HUES6 (cell line): Measurements from ENCODE around the gene SLC1A6.
"Not testable (repeated sequence)": the region's sequence is repeated elsewhere in the genome, so short reads cannot be mapped to it uniquely, and the experiment has no call there.

Experiments used
- H3K27ac ChIP-seq: 2 replicates; pipeline ENCODE4 v1.7.0; 2013; ENCODE audit warnings: low read depth, mild to moderate bottlenecking, low read length, inconsistent platforms
- H3K27me3 ChIP-seq: 2 replicates; pipeline ENCODE4 v1.6.1; 2013; ENCODE audit warnings: low read length; ENCODE audit not compliant: control insufficient read depth, insufficient read depth
- H3K36me3 ChIP-seq: 2 replicates; pipeline ENCODE4 v1.6.1; 2013; ENCODE audit warnings: low read length; ENCODE audit not compliant: control insufficient read depth, insufficient read depth
- H3K4me1 ChIP-seq: 2 replicates; pipeline ENCODE4 v1.6.1; 2013; ENCODE audit warnings: low read length; ENCODE audit not compliant: control insufficient read depth, insufficient read depth
- H3K4me3 ChIP-seq: 2 replicates; pipeline ENCODE4 v1.5.1; 2013; ENCODE audit warnings: low read depth, low read length
- H3K9ac ChIP-seq: one replicate; pipeline ENCODE4 v1.6.1; 2013; ENCODE audit warnings: mild to moderate bottlenecking, low read length
- H3K9me3 ChIP-seq: 2 replicates; pipeline ENCODE4 v1.6.1; 2013; ENCODE audit warnings: low read depth, low read length; ENCODE audit not compliant: control insufficient read depth, insufficient read depth

Gene SLC1A6

DNA sequence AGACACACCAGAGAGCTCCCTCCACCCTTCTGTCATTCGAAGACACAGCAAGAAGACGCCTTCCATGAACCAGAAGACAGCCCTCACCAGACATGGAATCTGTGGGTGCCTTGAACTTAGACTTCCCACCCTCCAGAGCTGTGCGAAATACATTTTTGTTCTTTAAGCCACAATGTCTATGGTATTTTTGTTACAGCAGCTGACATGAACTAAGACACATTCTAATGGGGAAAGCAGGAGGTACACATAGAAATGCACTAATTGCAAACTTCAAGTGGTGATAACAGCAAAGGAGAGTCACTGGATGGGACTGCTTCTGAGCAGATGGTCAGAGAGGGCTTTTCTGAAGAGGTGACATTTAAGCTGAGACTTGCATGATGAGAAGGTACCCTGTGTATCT, 22.2 kb downstream of the SLC1A6 start:
- no peak overlapping the region for H3K9ac ChIP-seq
- no peak overlapping the region for H3K4me3 ChIP-seq
- peaks cover 28% of the 10 kb centered on the region; the same call in 1 of the 2 replicates for H3K9me3 ChIP-seq
- peaks cover 8% of the 10 kb centered on the region; the same call in 1 of the 2 replicates for H3K36me3 ChIP-seq
- no peaks in the 10 kb centered on the region for H3K4me1 ChIP-seq
- no peak overlapping the region for H3K27ac ChIP-seq
- H3K27me3 ChIP-seq: peaks cover 3% of the 10 kb centered on the region; the same call in 1 of the 2 replicates

DNA sequence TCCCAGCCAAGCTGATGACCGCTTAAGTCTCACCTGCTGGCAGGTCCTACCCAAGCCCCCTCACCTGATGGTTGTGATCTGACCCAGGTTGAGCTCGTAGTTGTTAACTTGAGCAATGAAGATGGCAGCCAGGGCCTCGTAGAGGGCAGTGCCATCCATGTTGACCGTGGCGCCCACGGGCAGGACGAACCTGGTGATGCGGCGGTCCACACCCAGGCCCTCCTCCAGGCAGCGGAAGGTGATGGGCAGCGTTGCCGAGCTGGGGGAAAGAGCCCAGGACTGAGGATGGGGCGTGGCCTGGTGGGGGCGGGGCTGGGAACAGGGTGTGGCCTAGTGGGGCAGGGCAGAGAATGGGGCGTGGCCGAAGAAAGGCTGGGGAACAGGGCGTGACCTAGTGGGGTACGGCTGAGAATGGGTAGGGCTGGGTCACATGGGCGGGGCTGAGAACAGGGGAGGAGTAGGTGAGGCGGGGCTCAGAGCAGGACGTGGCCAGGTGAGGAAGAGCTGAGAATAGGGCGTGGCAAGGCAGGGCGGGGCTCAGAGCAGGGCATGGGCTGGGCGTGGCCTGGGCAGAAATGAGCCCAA, 25.5 kb downstream of the SLC1A6 start:
- H3K9me3 ChIP-seq: peaks cover 10% of the 10 kb centered on the region; the same call in 1 of the 2 replicates
- no peaks in the 10 kb centered on the region for H3K36me3 ChIP-seq
- H3K27me3 ChIP-seq: peaks cover 3% of the 10 kb centered on the region; the same call in 1 of the 2 replicates
- H3K9ac ChIP-seq: no peak overlapping the region
- peak overlapping the region; percentile 31; the same call in 1 of the 2 replicates for H3K4me3 ChIP-seq
- no peak overlapping the region for H3K27ac ChIP-seq
- H3K4me1 ChIP-seq: no peaks in the 10 kb centered on the region

DNA sequence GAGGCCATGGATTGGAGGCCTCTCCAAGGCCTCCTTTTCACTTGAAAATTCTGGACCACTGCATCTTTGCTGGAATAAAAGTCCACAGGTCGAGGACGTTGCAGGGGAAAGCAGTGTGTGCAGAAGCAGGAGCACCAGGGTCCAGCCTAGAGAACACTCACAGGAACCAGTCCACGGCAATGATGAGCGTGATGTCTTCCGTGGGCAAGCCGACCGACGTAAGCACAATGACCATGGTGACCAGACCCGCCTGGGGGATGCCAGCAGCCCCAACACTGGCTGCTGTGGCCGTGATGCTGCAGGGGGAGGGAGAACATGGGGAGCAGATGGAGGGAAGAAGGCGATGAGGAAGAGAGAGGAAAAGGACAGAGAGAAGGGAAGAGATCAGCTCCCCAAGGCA, 26.9 kb downstream of the SLC1A6 start:
- Histone ChIP-seq H3K36me3 (no peaks in the 10 kb centered on the region), H3K9me3 (peaks cover 6% of the 10 kb centered on the region; the same call in 1 of the 2 replicates), H3K27me3 (peaks cover 3% of the 10 kb centered on the region; the same call in 1 of the 2 replicates), H3K27ac (no peak overlapping the region), H3K4me3 (no peak overlapping the region), H3K4me1 (no peaks in the 10 kb centered on the region), H3K9ac (no peak overlapping the region)

- peaks cover 3% of the 10 kb centered on the region; the same call in 1 of the 2 replicates for H3K27me3 ChIP-seq
- H3K36me3 ChIP-seq: no peaks in the 10 kb centered on the region
Measured at GRCh38 chr19:14950421-14950820, 29.2 kb downstream of the SLC1A6 start.

GRCh38 chr19:14949876-14950275, 29.8 kb downstream of the SLC1A6 start:
- H3K27me3 ChIP-seq: peaks cover 3% of the 10 kb centered on the region; the same call in 1 of the 2 replicates
- no peak overlapping the region for H3K27ac ChIP-seq
- H3K9ac ChIP-seq: no peak overlapping the region
- H3K4me3 ChIP-seq: no peak overlapping the region
- no peaks in the 10 kb centered on the region for H3K9me3 ChIP-seq
- no peaks in the 10 kb centered on the region for H3K36me3 ChIP-seq
- no peaks in the 10 kb centered on the region for H3K4me1 ChIP-seq

More at GRCh38 chr19:14950421-14950820, 29.2 kb downstream of the SLC1A6 start:
- Histone ChIP-seq H3K9me3 (no peaks in the 10 kb centered on the region), H3K9ac (no peak overlapping the region), H3K4me1 (no peaks in the 10 kb centered on the region), H3K27ac (no peak overlapping the region), H3K4me3 (no peak overlapping the region)

DNA sequence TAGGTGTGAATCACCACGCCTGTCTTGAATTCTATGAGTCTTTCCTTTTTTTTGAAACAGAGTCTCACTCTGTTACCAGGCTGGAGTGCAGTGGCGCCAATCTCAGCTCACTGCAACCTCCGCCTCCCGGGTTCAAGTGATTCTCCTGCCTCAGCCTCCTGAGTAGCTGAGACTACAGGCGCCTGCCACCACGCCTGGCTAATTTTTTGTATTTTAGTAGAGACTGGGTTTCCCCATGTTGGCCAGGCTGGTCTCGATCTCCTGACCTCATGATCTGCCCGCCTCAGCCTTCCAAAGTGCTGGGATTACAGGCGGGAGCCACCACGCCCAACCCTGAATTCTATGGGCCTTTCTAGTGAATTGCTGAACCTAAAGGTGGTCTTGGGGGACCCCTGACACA, 30.3 kb downstream of the SLC1A6 start:
- H3K36me3 ChIP-seq, H3K4me3 ChIP-seq, H3K9ac ChIP-seq, H3K27me3 ChIP-seq, H3K9me3 ChIP-seq, H3K27ac ChIP-seq, H3K4me1 ChIP-seq: not testable (repeated sequence)

GRCh38 chr19:14944456-14944855, 35.2 kb downstream of the SLC1A6 start:
- Histone ChIP-seq H3K27me3 (no peaks in the 10 kb centered on the region), H3K9me3 (peaks cover 7% of the 10 kb centered on the region), H3K36me3 (no peaks in the 10 kb centered on the region), H3K4me3 (no peak overlapping the region), H3K4me1 (no peaks in the 10 kb centered on the region), H3K9ac (no peak overlapping the region), H3K27ac (no peak overlapping the region)

DNA sequence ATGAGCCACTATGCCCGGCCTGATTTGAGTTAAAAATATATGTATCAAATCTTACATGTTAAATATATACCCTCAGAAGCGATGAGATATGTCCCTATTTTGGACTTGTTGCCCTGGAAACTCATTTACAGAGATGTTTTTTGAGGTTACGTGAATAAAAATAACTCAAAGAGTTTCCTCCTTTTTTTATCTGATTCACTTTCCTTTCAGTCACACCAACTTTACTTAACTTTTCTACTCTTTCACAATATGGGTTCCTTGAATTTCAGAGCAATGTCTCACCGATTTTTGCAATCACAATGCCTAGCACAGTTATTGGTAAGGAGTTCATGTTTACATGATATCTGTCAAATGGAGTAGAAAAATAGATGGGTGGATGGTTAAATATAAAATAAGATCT, 36.1 kb downstream of the SLC1A6 start:
- no peaks in the 10 kb centered on the region for H3K4me1 ChIP-seq
- no peak overlapping the region for H3K4me3 ChIP-seq
- H3K9me3 ChIP-seq: peaks cover 7% of the 10 kb centered on the region
- no peak overlapping the region for H3K9ac ChIP-seq
- H3K36me3 ChIP-seq: no peaks in the 10 kb centered on the region
- no peak overlapping the region for H3K27ac ChIP-seq
- H3K27me3 ChIP-seq: no peaks in the 10 kb centered on the region

GRCh38 chr19:14941189-14941588, 38.5 kb downstream of the SLC1A6 start, which contains the start of gene OR7C2:
OR7C2 (plus strand) TSS chr19:14941489; CDS start chr19:14941489, 0 bp downstream.
- H3K27me3 ChIP-seq: no peaks in the 10 kb centered on the region

GRCh38 chr19:14940266-14940665, 39.4 kb downstream of the SLC1A6 start:
- H3K4me3 ChIP-seq: no peak overlapping the region
- no peak overlapping the region for H3K27ac ChIP-seq
- no peak overlapping the region for H3K9ac ChIP-seq
- no peaks in the 10 kb centered on the region for H3K27me3 ChIP-seq
- peaks cover 7% of the 10 kb centered on the region for H3K9me3 ChIP-seq
- no peaks in the 10 kb centered on the region for H3K4me1 ChIP-seq
- H3K36me3 ChIP-seq: no peaks in the 10 kb centered on the region

More at GRCh38 chr19:14941189-14941588, 38.5 kb downstream of the SLC1A6 start, which contains the start of gene OR7C2:
- Histone ChIP-seq H3K36me3 (no peaks in the 10 kb centered on the region), H3K4me3 (no peak within 1 kb of the TSS), H3K27ac (no peak within 1 kb of the TSS), H3K9me3 (peaks cover 7% of the 10 kb centered on the region), H3K4me1 (no peaks in the 10 kb centered on the region), H3K9ac (no peak within 1 kb of the TSS)

DNA sequence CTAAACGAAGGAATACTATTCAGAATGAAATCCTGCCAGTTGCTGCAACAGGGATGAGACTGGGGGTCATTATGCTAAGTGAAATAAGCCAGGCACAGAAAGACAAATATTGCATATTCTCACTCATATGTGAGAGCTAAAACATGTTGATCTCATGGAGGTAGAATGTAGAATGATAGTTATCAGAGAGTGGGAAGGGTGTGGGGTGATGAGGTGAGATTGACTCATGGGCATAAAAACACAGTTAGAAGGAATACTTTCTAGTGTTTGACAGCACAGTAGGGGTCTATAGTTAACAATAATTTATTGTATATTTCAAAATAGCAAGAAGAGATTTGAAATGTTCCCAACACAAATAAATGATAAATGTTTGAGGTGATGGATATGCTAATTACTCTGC, 46.2 kb downstream of the SLC1A6 start:
- Histone ChIP-seq H3K9ac (no peak overlapping the region), H3K27ac (no peak overlapping the region), H3K4me3 (no peak overlapping the region), H3K4me1 (no peaks in the 10 kb centered on the region), H3K9me3 (no peaks in the 10 kb centered on the region), H3K36me3 (no peaks in the 10 kb centered on the region), H3K27me3 (peaks cover 7% of the 10 kb centered on the region)
